Upper lobe of left lung (tissue), 4 donors: ENCODE data around the gene EVPL.

Source experiments
- CTCF ChIP-seq, 6 experiments: fragments of 450-650 bp in 4 of 6; fragments of 200-600 bp in 2 of 6; sonication (generic) in 2 of 6; IDR thresholded peaks; one replicate each; pipeline ENCODE4 v1.5.1; 2016 to 2019; ENCODE audit warnings: antibody characterized with exemption in 6 of 6
- POLR2A ChIP-seq, 4 donors: fragments of 450-650 bp; IDR thresholded peaks; one replicate each; pipeline ENCODE4 v1.5.1; 2016 to 2017; ENCODE audit warnings: antibody characterized with exemption in 4 of 4, mild to moderate bottlenecking in 2 of 4
- POLR2AphosphoS5 ChIP-seq, 2 donors: sonication (generic); formaldehyde crosslinking; IDR thresholded peaks; one replicate each; pipeline ENCODE4 v1.5.1; 2017; ENCODE audit warnings: antibody characterized with exemption in 2 of 2

- TF ChIP-seq CTCF (IDR thresholded peaks at IDR 0.05) (no peak), POLR2AphosphoS5 (IDR thresholded peaks at IDR 0.05) (no peak), POLR2A (IDR thresholded peaks at IDR 0.05) (no peak)
Observed at GRCh38 chr17:76063875-76064546, 36.9 kb upstream of the EVPL start.
